Astrocyte of the cerebellum (primary cell): ENCODE data around the gene AMN.

Experiments
- DNase-seq: peaks from one replicate; pipeline ENCODE4 v3.0.0-alpha.2; 2011; ENCODE audit warnings: low read depth
- H3K4me3 ChIP-seq: 2 replicates; pipeline ENCODE4 v1.5.1; 2011; ENCODE audit warnings: mild to moderate bottlenecking, low read depth, low read length, moderate library complexity
- in situ Hi-C: cut with HindIII; loops from 2 replicates; pipeline ENCODE4 v1.10.0; 2017; ENCODE audit warnings: low sequenced_read_pairs
- TF ChIP-seq, protein P1 (sequence below): IDR thresholded peaks from 2 replicates; pipeline ENCODE4 v1.5.1; 2012; ENCODE audit warnings: low read length, low read depth, moderate library complexity, mild to moderate bottlenecking; ENCODE audit errors: missing control alignments

AMN gene

DNA sequence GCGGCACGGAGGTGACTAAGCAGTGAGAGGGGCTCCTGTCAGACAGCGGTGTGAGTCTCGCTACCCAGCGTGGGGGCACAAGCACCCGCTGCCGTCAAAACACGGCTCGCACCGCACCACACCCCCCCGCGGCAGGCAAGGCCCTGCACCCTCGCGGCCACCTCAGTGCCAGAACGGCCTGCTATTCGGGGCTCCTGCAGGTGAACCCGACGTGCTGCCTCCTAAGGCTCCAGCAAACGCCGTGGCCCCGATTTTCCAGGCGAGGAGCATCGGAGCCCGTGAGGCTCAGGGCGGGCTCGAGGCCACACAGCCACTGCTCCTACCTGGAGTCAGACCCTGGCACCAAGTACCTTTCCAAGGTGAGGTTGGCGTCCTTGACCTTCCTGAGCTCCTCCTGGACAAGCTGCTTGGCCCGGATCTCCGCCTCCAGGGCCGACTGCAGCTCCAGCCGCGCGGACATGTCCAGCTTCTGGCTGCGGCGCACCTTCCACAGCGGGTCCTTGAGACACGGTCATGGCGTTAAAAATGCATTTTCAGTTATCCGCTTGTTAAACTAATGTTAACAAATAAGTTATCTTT lies 41.8 kb downstream of the AMN start:
- no peak overlapping the region for H3K4me3 ChIP-seq
- TF ChIP-seq, protein P1, sequence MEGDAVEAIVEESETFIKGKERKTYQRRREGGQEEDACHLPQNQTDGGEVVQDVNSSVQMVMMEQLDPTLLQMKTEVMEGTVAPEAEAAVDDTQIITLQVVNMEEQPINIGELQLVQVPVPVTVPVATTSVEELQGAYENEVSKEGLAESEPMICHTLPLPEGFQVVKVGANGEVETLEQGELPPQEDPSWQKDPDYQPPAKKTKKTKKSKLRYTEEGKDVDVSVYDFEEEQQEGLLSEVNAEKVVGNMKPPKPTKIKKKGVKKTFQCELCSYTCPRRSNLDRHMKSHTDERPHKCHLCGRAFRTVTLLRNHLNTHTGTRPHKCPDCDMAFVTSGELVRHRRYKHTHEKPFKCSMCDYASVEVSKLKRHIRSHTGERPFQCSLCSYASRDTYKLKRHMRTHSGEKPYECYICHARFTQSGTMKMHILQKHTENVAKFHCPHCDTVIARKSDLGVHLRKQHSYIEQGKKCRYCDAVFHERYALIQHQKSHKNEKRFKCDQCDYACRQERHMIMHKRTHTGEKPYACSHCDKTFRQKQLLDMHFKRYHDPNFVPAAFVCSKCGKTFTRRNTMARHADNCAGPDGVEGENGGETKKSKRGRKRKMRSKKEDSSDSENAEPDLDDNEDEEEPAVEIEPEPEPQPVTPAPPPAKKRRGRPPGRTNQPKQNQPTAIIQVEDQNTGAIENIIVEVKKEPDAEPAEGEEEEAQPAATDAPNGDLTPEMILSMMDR: no peak
- in situ Hi-C loops: no loop called here
- DNase-seq: no peak

- TF ChIP-seq, protein P1: no peak
- in situ Hi-C loops: no loop called here
- no peak overlapping the region for H3K4me3 ChIP-seq
- DNase-seq: no peak
Measured at GRCh38 chr14:102965282-102965681, 42.8 kb downstream of the AMN start.

DNA sequence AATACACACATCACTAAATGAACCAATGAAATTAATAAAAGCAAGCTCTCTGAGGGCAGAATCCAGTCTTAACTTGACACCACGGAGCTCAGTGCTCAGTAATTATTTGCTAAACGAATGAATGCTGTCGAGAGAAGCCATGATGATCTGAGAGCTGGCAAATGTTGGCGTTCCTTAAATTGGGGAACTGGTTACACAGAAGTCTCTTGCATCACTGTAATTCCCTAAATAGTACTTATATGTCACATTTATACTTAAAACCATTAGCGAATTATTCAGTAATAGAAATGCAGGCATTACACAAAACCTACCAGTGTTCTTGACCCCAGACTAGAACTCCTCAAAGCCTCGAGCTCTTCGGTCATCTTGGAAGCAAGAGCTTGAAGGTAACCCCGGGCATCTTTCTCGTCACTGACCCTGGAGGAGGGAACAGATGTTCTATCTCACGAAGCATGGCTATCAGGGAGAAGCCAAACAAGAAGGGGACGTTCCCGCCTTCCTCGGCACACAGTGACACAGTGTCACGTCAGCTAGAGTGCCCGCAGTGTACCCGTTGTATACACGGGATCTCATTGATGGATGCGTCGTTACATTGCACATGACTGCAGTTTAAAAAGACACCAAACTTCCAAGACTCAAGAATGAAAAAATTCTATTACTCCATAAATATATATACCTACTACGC lies 43.6 kb downstream of the AMN start:
- in situ Hi-C loops: no loop called here
- no peak for DNase-seq
- no peak overlapping the region for H3K4me3 ChIP-seq
- TF ChIP-seq, protein P1: no peak

GRCh38 chr14:102966681-102967505 lies 44.4 kb downstream of the AMN start:
- no peak overlapping the region for H3K4me3 ChIP-seq
- TF ChIP-seq, protein P1: no peak
- no peak for DNase-seq
- in situ Hi-C loops: no loop called here

- H3K4me3 ChIP-seq: no peak overlapping the region
- no peak for DNase-seq
- in situ Hi-C loops: no loop called here
- TF ChIP-seq, protein P1: no peak
Measured at GRCh38 chr14:102967506-102967795, 45.0 kb downstream of the AMN start.

- in situ Hi-C loops: no loop called here
- H3K4me3 ChIP-seq: no peak overlapping the region
- DNase-seq: no peak
- TF ChIP-seq, protein P1: no peak
Measured at GRCh38 chr14:102968306-102968705, 45.8 kb downstream of the AMN start.
